Liver (tissue), 9 donors: ENCODE data around the gene STK4. TPM values are rescaled to one million over a fixed set of nuclear protein-coding genes. Genes with fewer than 3 reads are reported as not detected.

Source experiments
- DNase-seq: peaks from one replicate; pipeline ENCODE4 v3.0.0-alpha.2; 2017; ENCODE audit warnings: low spot score
- H3K27ac ChIP-seq, 2 donors: one replicate each; pipeline ENCODE4 v1.7.0; 2013; ENCODE audit warnings: inconsistent platforms in 2 of 2, low read length in 2 of 2, control low read depth in 1 of 2, low read depth in 1 of 2, mild to moderate bottlenecking in 1 of 2
- H3K27me3 ChIP-seq, 4 donors: one replicate each; pipeline versions ENCODE4 v1.6.1 to v1.7.0; 2013; ENCODE audit warnings: low read length in 3 of 4, inconsistent platforms in 1 of 4, mild to moderate bottlenecking in 1 of 4, moderate library complexity in 1 of 4; ENCODE audit not compliant: control insufficient read depth in 4 of 4, insufficient read depth in 4 of 4
- H3K36me3 ChIP-seq, 4 donors: one replicate each; pipeline versions ENCODE4 v1.6.1 to v1.7.0; 2013; ENCODE audit warnings: low read length in 3 of 4, mild to moderate bottlenecking in 3 of 4, low read depth in 1 of 4, moderate library complexity in 1 of 4; ENCODE audit not compliant: control insufficient read depth in 4 of 4, insufficient read depth in 3 of 4
- H3K4me1 ChIP-seq, 4 donors: one replicate each; pipeline versions ENCODE4 v1.6.1 to v1.7.0; 2013; ENCODE audit warnings: low read length in 3 of 4, mild to moderate bottlenecking in 3 of 4, moderate library complexity in 1 of 4; ENCODE audit not compliant: control insufficient read depth in 4 of 4, insufficient read depth in 4 of 4
- H3K4me3 ChIP-seq, 3 donors: one replicate each; pipeline versions ENCODE4 v1.6.1 to v1.7.0; 2013; ENCODE audit warnings: low read length in 3 of 3, control low read depth in 1 of 3, low read depth in 1 of 3, mild to moderate bottlenecking in 1 of 3
- H3K9ac ChIP-seq, 2 donors: one replicate each; pipeline ENCODE4 v1.7.0; 2013; ENCODE audit warnings: low read length in 2 of 2, mild to moderate bottlenecking in 2 of 2, moderate library complexity in 2 of 2, control low read depth in 1 of 2, low read depth in 1 of 2
- H3K9me3 ChIP-seq, 4 donors: one replicate each; pipeline versions ENCODE4 v1.6.1 to v1.7.0; 2013; ENCODE audit warnings: low read length in 3 of 4; ENCODE audit not compliant: control insufficient read depth in 4 of 4
- EGR1 ChIP-seq, 2 donors: IDR thresholded peaks; 2 replicates each; pipeline ENCODE4 v1.6.1; 2016 to 2018; ENCODE audit warnings: antibody characterized with exemption in 2 of 2, low read depth in 2 of 2
- FOXA1 ChIP-seq: IDR thresholded peaks from 2 replicates; pipeline ENCODE4 v1.6.1; 2016; ENCODE audit warnings: antibody characterized with exemption
- FOXA2 ChIP-seq: IDR thresholded peaks from 2 replicates; pipeline ENCODE4 v1.6.1; 2016; ENCODE audit warnings: antibody characterized with exemption
- GABPA ChIP-seq, 2 donors: IDR thresholded peaks in 1 of 2; conservative IDR thresholded peaks in 1 of 2; 2 replicates each; pipeline ENCODE4 v1.6.1; 2016; ENCODE audit warnings: antibody characterized with exemption in 2 of 2, mild to moderate bottlenecking in 1 of 2, moderate library complexity in 1 of 2
- HNF4A ChIP-seq, 2 donors: conservative IDR thresholded peaks; 2 replicates each; pipeline ENCODE4 v1.6.1; 2016; ENCODE audit warnings: antibody characterized with exemption in 2 of 2, mild to moderate bottlenecking in 2 of 2
- HNF4G ChIP-seq: IDR thresholded peaks from 2 replicates; pipeline ENCODE4 v1.6.1; 2016; ENCODE audit warnings: antibody characterized with exemption
- JUND ChIP-seq, 2 donors: IDR thresholded peaks; 2 replicates each; pipeline ENCODE4 v1.6.1; 2016; ENCODE audit warnings: antibody characterized with exemption in 2 of 2
- NR2F2 ChIP-seq: IDR thresholded peaks from 2 replicates; pipeline ENCODE4 v1.6.1; 2016; ENCODE audit warnings: antibody characterized with exemption
- RAD21 ChIP-seq, 2 donors: IDR thresholded peaks; 2 replicates each; pipeline ENCODE4 v1.6.1; 2016; ENCODE audit warnings: antibody characterized with exemption in 2 of 2, mild to moderate bottlenecking in 2 of 2
- RXRA ChIP-seq, 2 donors: IDR thresholded peaks; 2 replicates each; pipeline ENCODE4 v1.6.1; 2017 to 2018; ENCODE audit warnings: antibody characterized with exemption in 2 of 2, mild to moderate bottlenecking in 1 of 2
- SP1 ChIP-seq: IDR thresholded peaks from 2 replicates; pipeline ENCODE4 v1.6.1; 2018; ENCODE audit warnings: antibody characterized with exemption, mild to moderate bottlenecking
- TAF1 ChIP-seq: conservative IDR thresholded peaks from 2 replicates; pipeline ENCODE4 v1.6.1; 2016; ENCODE audit warnings: antibody characterized with exemption, mild to moderate bottlenecking
- YY1 ChIP-seq: IDR thresholded peaks from 2 replicates; pipeline ENCODE4 v1.6.1; 2016; ENCODE audit warnings: antibody characterized with exemption, mild to moderate bottlenecking
- WGBS: extraction: QIAGEN DNeasy Blood & Tissue Kit; methylation state at CpG from one replicate; pipeline ENCODE4 v1.1.7; 2013; 5-methylcytosine and 5-hydroxymethylcytosine counted together
- polyA plus RNA-seq, 2 donors: library from polyadenylated mRNA; stranded (reverse) in 1 of 2; unstranded in 1 of 2; fragments of 200-250 nt in 1 of 2; fragments of >200 nt in 1 of 2; fragmentation: Nextera tagmentation in 1 of 2; extraction: Ambion mirVana in 1 of 2; gene quantifications; one replicate each; pipeline versions ENCODE4 v1.2.1 to v1.2.3, GENCODE V29; 2013 to 2015
- total RNA-seq, 2 donors: library from RNA; depleted of rRNA; stranded (reverse); fragments of >200 nt; gene quantifications; one replicate each; pipeline ENCODE4 v1.2.3, GENCODE V29; 2014
- TF ChIP-seq, protein P1 (sequence below): fragments of 150-350 bp; IDR thresholded peaks from 2 replicates; pipeline ENCODE4 v1.5.1; 2017; ENCODE audit warnings: improper control_type of control experiment, low read depth, low read length; ENCODE audit not compliant: missing input control
- TF ChIP-seq, protein P2 (sequence below): IDR thresholded peaks from 2 replicates; pipeline ENCODE4 v1.6.1; 2016; ENCODE audit warnings: antibody characterized with exemption
- TF ChIP-seq, protein P3 (sequence below): IDR thresholded peaks from 2 replicates; pipeline ENCODE4 v1.6.1; 2016; ENCODE audit warnings: antibody characterized with exemption
- TF ChIP-seq, protein P4 (sequence below): IDR thresholded peaks from 2 replicates; pipeline ENCODE4 v1.6.1; 2016; ENCODE audit warnings: antibody characterized with exemption
- TF ChIP-seq, protein P5 (sequence below): IDR thresholded peaks from 2 replicates; pipeline ENCODE4 v1.6.1; 2016; ENCODE audit warnings: antibody characterized with exemption, mild to moderate bottlenecking
- donor health status: healthy.
- donor health status: healthy.
- donor health status: healthy.
- donor health status: healthy.
- donor health status: healthy.

Gene STK4
- total and polyA plus RNA-seq, 4 donors = 3.7 to 20.8 (median 13.9) TPM

DNA sequence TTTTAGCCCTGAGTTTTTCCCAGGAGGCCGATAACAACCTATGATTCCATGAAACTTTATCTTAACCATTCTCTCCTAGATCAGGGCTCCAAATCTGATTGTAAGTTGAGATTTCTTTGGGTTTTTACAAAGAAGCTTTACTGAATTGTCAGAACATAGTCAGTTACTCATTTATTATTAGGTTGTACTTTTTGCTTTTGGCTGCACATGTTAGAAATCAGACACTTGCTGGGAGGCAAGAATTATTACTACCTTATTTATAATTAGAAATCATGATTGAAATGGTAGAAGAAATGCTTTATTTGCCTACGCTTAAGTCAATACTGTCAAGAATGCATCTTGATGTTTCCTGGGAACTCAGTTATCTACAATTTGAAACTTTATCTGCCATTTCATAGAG is 71.3 kb downstream of the STK4 start:
- no peak overlapping the region for H3K27ac ChIP-seq

DNA sequence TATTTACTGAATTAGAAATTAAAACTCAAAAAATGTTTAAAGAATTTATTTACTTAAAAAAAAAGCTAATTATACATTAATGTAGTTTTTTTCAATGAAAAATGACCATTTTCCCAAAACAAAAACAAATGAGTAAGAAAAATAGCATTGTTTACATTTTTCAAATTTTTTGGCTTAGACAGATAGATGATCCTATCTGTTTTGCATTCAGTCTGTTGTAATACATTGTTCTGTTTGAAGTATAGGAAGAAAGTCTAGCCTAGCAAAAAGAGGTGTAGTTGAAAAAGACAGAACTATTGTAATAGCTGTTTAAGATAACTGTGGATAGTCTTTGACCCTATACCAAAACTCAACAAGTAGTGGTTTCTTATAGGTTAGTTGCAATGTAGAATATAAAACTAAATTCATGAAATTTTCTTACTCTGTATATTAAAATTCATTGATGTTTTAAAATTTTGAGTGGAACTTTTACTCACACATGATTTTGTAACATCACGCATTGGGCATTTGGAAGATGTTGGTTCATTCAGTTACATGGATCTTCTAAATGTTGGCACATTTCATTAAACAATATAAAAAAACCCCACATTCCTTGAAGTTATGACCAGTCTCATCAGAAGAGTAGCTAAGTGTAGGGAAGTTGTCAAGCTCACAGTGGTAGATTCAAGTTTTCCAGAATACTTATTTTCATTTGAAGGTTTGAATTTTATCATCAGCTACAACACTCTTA is 72.6 kb downstream of the STK4 start:
- H3K4me3 ChIP-seq = no peak overlapping the region
- H3K4me1 ChIP-seq = peaks cover 0 to 6% (median 0%) of the 10 kb centered on the region in 4 donors
- no peaks in the 10 kb centered on the region for H3K36me3 ChIP-seq
- H3K9me3 ChIP-seq = no peaks in the 10 kb centered on the region
- no peak for TF ChIP-seq FOXA2
- no peak for TF ChIP-seq TAF1
- TF ChIP-seq HNF4A (conservative IDR thresholded peaks at IDR 0.05) = no peak
- no peak for TF ChIP-seq NR2F2
- TF ChIP-seq RXRA (IDR thresholded peaks at IDR 0.05) = no peak
- no peak for TF ChIP-seq JUND (IDR thresholded peaks at IDR 0.05)
- TF ChIP-seq, protein P1, sequence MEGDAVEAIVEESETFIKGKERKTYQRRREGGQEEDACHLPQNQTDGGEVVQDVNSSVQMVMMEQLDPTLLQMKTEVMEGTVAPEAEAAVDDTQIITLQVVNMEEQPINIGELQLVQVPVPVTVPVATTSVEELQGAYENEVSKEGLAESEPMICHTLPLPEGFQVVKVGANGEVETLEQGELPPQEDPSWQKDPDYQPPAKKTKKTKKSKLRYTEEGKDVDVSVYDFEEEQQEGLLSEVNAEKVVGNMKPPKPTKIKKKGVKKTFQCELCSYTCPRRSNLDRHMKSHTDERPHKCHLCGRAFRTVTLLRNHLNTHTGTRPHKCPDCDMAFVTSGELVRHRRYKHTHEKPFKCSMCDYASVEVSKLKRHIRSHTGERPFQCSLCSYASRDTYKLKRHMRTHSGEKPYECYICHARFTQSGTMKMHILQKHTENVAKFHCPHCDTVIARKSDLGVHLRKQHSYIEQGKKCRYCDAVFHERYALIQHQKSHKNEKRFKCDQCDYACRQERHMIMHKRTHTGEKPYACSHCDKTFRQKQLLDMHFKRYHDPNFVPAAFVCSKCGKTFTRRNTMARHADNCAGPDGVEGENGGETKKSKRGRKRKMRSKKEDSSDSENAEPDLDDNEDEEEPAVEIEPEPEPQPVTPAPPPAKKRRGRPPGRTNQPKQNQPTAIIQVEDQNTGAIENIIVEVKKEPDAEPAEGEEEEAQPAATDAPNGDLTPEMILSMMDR = no peak
- TF ChIP-seq FOXA1 = no peak
- TF ChIP-seq, protein P2, sequence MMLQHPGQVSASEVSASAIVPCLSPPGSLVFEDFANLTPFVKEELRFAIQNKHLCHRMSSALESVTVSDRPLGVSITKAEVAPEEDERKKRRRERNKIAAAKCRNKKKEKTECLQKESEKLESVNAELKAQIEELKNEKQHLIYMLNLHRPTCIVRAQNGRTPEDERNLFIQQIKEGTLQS = no peak
- TF ChIP-seq EGR1 (IDR thresholded peaks at IDR 0.05; ENCODE audit: low read depth in 2 of 2) = no peak
- TF ChIP-seq YY1 = no peak
- no peak for TF ChIP-seq HNF4G
- no peak for TF ChIP-seq GABPA (IDR thresholded peaks at IDR 0.05 in 1 of 2, conservative IDR thresholded peaks at IDR 0.05 in 1 of 2)
- TF ChIP-seq, protein P3, sequence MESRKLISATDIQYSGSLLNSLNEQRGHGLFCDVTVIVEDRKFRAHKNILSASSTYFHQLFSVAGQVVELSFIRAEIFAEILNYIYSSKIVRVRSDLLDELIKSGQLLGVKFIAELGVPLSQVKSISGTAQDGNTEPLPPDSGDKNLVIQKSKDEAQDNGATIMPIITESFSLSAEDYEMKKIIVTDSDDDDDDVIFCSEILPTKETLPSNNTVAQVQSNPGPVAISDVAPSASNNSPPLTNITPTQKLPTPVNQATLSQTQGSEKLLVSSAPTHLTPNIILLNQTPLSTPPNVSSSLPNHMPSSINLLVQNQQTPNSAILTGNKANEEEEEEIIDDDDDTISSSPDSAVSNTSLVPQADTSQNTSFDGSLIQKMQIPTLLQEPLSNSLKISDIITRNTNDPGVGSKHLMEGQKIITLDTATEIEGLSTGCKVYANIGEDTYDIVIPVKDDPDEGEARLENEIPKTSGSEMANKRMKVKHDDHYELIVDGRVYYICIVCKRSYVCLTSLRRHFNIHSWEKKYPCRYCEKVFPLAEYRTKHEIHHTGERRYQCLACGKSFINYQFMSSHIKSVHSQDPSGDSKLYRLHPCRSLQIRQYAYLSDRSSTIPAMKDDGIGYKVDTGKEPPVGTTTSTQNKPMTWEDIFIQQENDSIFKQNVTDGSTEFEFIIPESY = no peak
- TF ChIP-seq RAD21 (IDR thresholded peaks at IDR 0.05) = no peak
- TF ChIP-seq, protein P4, sequence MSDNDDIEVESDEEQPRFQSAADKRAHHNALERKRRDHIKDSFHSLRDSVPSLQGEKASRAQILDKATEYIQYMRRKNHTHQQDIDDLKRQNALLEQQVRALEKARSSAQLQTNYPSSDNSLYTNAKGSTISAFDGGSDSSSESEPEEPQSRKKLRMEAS = no peak
- H3K27ac ChIP-seq = no peak overlapping the region
- no peaks in the 10 kb centered on the region for H3K27me3 ChIP-seq
- WGBS = 90% methylated on average over 1 of the region's 1 CpG
- DNase-seq = no peak
- no peak overlapping the region for H3K9ac ChIP-seq

More for the DNA sequence above, 71.3 kb downstream of the STK4 start:
- no peaks in the 10 kb centered on the region for H3K36me3 ChIP-seq
- no peak overlapping the region for H3K9ac ChIP-seq
- no peak overlapping the region for H3K4me3 ChIP-seq
- H3K27me3 ChIP-seq = no peaks in the 10 kb centered on the region
- 89% methylated on average over 2 of the region's 2 CpGs for WGBS
- no peaks in the 10 kb centered on the region for H3K9me3 ChIP-seq
- TF ChIP-seq, protein P5, sequence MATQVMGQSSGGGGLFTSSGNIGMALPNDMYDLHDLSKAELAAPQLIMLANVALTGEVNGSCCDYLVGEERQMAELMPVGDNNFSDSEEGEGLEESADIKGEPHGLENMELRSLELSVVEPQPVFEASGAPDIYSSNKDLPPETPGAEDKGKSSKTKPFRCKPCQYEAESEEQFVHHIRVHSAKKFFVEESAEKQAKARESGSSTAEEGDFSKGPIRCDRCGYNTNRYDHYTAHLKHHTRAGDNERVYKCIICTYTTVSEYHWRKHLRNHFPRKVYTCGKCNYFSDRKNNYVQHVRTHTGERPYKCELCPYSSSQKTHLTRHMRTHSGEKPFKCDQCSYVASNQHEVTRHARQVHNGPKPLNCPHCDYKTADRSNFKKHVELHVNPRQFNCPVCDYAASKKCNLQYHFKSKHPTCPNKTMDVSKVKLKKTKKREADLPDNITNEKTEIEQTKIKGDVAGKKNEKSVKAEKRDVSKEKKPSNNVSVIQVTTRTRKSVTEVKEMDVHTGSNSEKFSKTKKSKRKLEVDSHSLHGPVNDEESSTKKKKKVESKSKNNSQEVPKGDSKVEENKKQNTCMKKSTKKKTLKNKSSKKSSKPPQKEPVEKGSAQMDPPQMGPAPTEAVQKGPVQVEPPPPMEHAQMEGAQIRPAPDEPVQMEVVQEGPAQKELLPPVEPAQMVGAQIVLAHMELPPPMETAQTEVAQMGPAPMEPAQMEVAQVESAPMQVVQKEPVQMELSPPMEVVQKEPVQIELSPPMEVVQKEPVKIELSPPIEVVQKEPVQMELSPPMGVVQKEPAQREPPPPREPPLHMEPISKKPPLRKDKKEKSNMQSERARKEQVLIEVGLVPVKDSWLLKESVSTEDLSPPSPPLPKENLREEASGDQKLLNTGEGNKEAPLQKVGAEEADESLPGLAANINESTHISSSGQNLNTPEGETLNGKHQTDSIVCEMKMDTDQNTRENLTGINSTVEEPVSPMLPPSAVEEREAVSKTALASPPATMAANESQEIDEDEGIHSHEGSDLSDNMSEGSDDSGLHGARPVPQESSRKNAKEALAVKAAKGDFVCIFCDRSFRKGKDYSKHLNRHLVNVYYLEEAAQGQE = no peak
- no peak for TF ChIP-seq SP1
- TF ChIP-seq EGR1 (IDR thresholded peaks at IDR 0.05; ENCODE audit: low read depth in 2 of 2) = no peak
- peaks cover 0 to 6% (median 0%) of the 10 kb centered on the region in 4 donors for H3K4me1 ChIP-seq
- DNase-seq = no peak
